WTC11 (cell line): ENCODE data around the gene ACBD3. TPM values are rescaled to one million over a fixed set of nuclear protein-coding genes. Genes with fewer than 3 reads are reported as not detected.

Experiments used
- ATAC-seq: fragments of 200-7000 bp; cut with Tn5 transposase; 2 replicates; pipeline ENCODE4 v1.10.0; 2021; ENCODE audit warnings: mild to moderate bottlenecking, moderate library complexity
- CTCF ChIA-PET: fragments of 300-600 bp; sonication (Branson Sonifier 250); formaldehyde crosslinking; loops from one replicate; lab custom pipeline; 2021; ENCODE audit warnings: antibody characterized with exemption; lab: Charles Lee
- POLR2A ChIA-PET: fragments of 350-600 bp; sonication (Branson Sonifier 250); formaldehyde crosslinking; loops from one replicate; lab custom pipeline; 2021; ENCODE audit warnings: antibody characterized with exemption; lab: Charles Lee
- DNase-seq: peaks from one replicate; pipeline ENCODE4 v3.0.0; 2021; ENCODE audit warnings: low spot score
- H3K27ac Mint-ChIP-seq: 2 replicates; pipeline ENCODE4 v1.8.0; 2021; ENCODE audit warnings: mixed read lengths
- H3K27me3 Mint-ChIP-seq: 2 replicates; pipeline ENCODE4 v1.8.0; 2021; ENCODE audit warnings: low read depth, mild to moderate bottlenecking, moderate library complexity, mixed read lengths
- H3K36me3 Mint-ChIP-seq: 2 replicates; pipeline ENCODE4 v1.8.0; 2021; ENCODE audit warnings: mixed read lengths
- H3K4me1 Mint-ChIP-seq: 2 replicates; pipeline ENCODE4 v1.8.0; 2022; ENCODE audit warnings: mixed read lengths
- H3K4me3 Mint-ChIP-seq: 2 replicates; pipeline ENCODE4 v1.8.0; 2021; ENCODE audit warnings: mild to moderate bottlenecking, moderate library complexity, mixed read lengths
- H3K9me3 Mint-ChIP-seq: 2 replicates; pipeline ENCODE4 v1.8.0; 2021; ENCODE audit warnings: mixed read lengths
- CBFB ChIP-seq: sonication (generic); formaldehyde crosslinking; IDR thresholded peaks from 2 replicates; pipeline ENCODE4 v1.8.1; 2022; ENCODE audit warnings: mild to moderate bottlenecking, low read depth, missing genetic modification reagents
- CREB1 ChIP-seq: sonication (generic); formaldehyde crosslinking; IDR thresholded peaks from 2 replicates; pipeline ENCODE4 v1.8.0; 2023; ENCODE audit warnings: mild to moderate bottlenecking, missing genetic modification reagents
- ETV6 ChIP-seq: sonication (generic); formaldehyde crosslinking; IDR thresholded peaks from 2 replicates; pipeline ENCODE4 v1.8.1; 2022; ENCODE audit warnings: mild to moderate bottlenecking, missing genetic modification reagents
- FOXK1 ChIP-seq: sonication (generic); formaldehyde crosslinking; IDR thresholded peaks from 2 replicates; pipeline ENCODE4 v1.8.0; 2022; ENCODE audit warnings: mild to moderate bottlenecking, moderate library complexity, missing genetic modification reagents
- GABPB1 ChIP-seq: sonication (generic); formaldehyde crosslinking; IDR thresholded peaks from 2 replicates; pipeline ENCODE4 v1.8.1; 2023; ENCODE audit warnings: mild to moderate bottlenecking, missing genetic modification reagents
- IRF2 ChIP-seq: sonication (generic); formaldehyde crosslinking; IDR thresholded peaks from 2 replicates; pipeline ENCODE4 v1.8.0; 2022; ENCODE audit warnings: low read depth, missing genetic modification reagents, borderline replicate concordance
- NR1H2 ChIP-seq: sonication (generic); formaldehyde crosslinking; IDR thresholded peaks from 2 replicates; pipeline ENCODE4 v1.9.0; 2021; ENCODE audit warnings: mild to moderate bottlenecking, moderate library complexity, missing genetic modification reagents
- TCF7 ChIP-seq: sonication (generic); formaldehyde crosslinking; IDR thresholded peaks from 2 replicates; pipeline ENCODE4 v1.8.0; 2022; ENCODE audit warnings: mild to moderate bottlenecking, low read depth, missing genetic modification reagents, moderate library complexity
- ZBTB21 ChIP-seq: sonication (generic); formaldehyde crosslinking; IDR thresholded peaks from 2 replicates; pipeline ENCODE4 v1.8.1; 2023; ENCODE audit warnings: mild to moderate bottlenecking, missing genetic modification reagents, borderline replicate concordance
- ZNF423 ChIP-seq: fragments of 250-450 bp; sonication (Bioruptor Pico); IDR thresholded peaks from 2 replicates; pipeline ENCODE4 v2.1.2; 2022; ENCODE audit warnings: mild to moderate bottlenecking, moderate library complexity
- total RNA-seq: library from RNA; stranded (reverse); gene quantifications from 3 replicates; pipeline ENCODE4 v1.2.3, GENCODE V29; 2021
- TF ChIP-seq, protein P1 (sequence below): fragments of 250-450 bp; sonication (Bioruptor Pico); IDR thresholded peaks from 2 replicates; pipeline ENCODE4 v1.9.0; 2021; ENCODE audit warnings: mild to moderate bottlenecking, borderline replicate concordance
- TF ChIP-seq, protein P2 (sequence below): sonication (generic); formaldehyde crosslinking; IDR thresholded peaks from 2 replicates; pipeline ENCODE4 v1.8.1; 2022; ENCODE audit warnings: low read depth, mild to moderate bottlenecking, moderate library complexity, missing genetic modification reagents, borderline replicate concordance
- TF ChIP-seq, protein P3 (sequence below): sonication (generic); formaldehyde crosslinking; IDR thresholded peaks from 2 replicates; pipeline ENCODE4 v1.8.0; 2022; ENCODE audit warnings: mild to moderate bottlenecking, missing genetic modification reagents
- TF ChIP-seq, protein P4 (sequence below): fragments of 250-450 bp; sonication (Bioruptor Pico); IDR thresholded peaks from 2 replicates; pipeline ENCODE4 v1.9.0; 2021; ENCODE audit warnings: moderate library complexity, mild to moderate bottlenecking, inconsistent platforms, borderline replicate concordance
- TF ChIP-seq, protein P5 (sequence below): sonication (generic); formaldehyde crosslinking; IDR thresholded peaks from 2 replicates; pipeline ENCODE4 v1.8.0; 2022; ENCODE audit warnings: mild to moderate bottlenecking, missing genetic modification reagents
- TF ChIP-seq, protein P6 (sequence below): sonication (generic); formaldehyde crosslinking; IDR thresholded peaks from 2 replicates; pipeline ENCODE4 v1.8.1; 2023; ENCODE audit warnings: mild to moderate bottlenecking, missing genetic modification reagents
- TF ChIP-seq, protein P7 (sequence below): sonication (generic); formaldehyde crosslinking; IDR thresholded peaks from 2 replicates; pipeline ENCODE4 v1.8.1; 2022; ENCODE audit warnings: low read depth, missing genetic modification reagents, borderline replicate concordance
- TF ChIP-seq, protein P8 (sequence below): sonication (generic); formaldehyde crosslinking; IDR thresholded peaks from 2 replicates; pipeline ENCODE4 v1.8.1; 2023; ENCODE audit warnings: mild to moderate bottlenecking, missing genetic modification reagents, moderate library complexity

The ACBD3 gene
- total RNA-seq, 1 experiment from 2014 or later, result 38.9 TPM

DNA sequence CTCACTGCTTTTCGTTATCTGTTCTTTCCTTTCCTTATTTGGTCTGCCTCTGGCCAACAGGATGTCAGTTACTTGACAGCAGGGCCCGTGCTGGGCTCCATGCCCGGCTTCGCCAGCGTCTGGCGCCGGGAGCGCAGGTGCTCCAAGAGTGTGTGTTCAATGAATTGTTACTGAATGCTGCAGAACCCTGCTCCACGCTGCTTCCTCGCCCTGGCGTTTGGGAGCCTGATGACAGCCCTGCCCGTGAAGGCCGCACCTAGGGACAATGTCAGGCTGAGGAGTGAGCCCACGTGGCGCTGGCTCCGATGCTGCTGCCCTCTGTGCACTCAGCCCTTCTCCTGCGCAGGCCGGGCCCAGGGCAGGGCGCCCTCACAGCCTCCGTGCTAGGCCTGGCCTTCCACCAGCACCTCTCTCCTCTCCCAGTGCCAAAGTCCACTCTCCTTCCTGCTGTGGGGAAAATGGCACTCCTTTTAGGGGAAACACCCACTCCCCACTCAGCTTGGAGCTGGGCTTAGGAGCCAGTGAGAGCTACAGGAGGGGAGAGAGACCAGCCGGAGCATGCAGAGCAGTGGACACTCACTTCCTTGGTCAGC is 51.4 kb downstream of the ACBD3 start (continued):
- TF ChIP-seq, protein P1, sequence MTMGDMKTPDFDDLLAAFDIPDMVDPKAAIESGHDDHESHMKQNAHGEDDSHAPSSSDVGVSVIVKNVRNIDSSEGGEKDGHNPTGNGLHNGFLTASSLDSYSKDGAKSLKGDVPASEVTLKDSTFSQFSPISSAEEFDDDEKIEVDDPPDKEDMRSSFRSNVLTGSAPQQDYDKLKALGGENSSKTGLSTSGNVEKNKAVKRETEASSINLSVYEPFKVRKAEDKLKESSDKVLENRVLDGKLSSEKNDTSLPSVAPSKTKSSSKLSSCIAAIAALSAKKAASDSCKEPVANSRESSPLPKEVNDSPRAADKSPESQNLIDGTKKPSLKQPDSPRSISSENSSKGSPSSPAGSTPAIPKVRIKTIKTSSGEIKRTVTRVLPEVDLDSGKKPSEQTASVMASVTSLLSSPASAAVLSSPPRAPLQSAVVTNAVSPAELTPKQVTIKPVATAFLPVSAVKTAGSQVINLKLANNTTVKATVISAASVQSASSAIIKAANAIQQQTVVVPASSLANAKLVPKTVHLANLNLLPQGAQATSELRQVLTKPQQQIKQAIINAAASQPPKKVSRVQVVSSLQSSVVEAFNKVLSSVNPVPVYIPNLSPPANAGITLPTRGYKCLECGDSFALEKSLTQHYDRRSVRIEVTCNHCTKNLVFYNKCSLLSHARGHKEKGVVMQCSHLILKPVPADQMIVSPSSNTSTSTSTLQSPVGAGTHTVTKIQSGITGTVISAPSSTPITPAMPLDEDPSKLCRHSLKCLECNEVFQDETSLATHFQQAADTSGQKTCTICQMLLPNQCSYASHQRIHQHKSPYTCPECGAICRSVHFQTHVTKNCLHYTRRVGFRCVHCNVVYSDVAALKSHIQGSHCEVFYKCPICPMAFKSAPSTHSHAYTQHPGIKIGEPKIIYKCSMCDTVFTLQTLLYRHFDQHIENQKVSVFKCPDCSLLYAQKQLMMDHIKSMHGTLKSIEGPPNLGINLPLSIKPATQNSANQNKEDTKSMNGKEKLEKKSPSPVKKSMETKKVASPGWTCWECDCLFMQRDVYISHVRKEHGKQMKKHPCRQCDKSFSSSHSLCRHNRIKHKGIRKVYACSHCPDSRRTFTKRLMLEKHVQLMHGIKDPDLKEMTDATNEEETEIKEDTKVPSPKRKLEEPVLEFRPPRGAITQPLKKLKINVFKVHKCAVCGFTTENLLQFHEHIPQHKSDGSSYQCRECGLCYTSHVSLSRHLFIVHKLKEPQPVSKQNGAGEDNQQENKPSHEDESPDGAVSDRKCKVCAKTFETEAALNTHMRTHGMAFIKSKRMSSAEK (CRISPR knock-in tag), result no peak
- TF ChIP-seq, protein P2, sequence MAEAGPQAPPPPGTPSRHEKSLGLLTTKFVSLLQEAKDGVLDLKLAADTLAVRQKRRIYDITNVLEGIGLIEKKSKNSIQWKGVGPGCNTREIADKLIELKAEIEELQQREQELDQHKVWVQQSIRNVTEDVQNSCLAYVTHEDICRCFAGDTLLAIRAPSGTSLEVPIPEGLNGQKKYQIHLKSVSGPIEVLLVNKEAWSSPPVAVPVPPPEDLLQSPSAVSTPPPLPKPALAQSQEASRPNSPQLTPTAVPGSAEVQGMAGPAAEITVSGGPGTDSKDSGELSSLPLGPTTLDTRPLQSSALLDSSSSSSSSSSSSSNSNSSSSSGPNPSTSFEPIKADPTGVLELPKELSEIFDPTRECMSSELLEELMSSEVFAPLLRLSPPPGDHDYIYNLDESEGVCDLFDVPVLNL, result no peak
- TF ChIP-seq FOXK1 (CRISPR knock-in tag) (no peak), ETV6 (CRISPR knock-in tag) (no peak), ZNF423 (CRISPR knock-in tag) (no peak)
- TF ChIP-seq, protein P3, sequence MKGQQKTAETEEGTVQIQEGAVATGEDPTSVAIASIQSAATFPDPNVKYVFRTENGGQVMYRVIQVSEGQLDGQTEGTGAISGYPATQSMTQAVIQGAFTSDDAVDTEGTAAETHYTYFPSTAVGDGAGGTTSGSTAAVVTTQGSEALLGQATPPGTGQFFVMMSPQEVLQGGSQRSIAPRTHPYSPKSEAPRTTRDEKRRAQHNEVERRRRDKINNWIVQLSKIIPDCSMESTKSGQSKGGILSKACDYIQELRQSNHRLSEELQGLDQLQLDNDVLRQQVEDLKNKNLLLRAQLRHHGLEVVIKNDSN (CRISPR knock-in tag), result no peak
- TF ChIP-seq, protein P4, sequence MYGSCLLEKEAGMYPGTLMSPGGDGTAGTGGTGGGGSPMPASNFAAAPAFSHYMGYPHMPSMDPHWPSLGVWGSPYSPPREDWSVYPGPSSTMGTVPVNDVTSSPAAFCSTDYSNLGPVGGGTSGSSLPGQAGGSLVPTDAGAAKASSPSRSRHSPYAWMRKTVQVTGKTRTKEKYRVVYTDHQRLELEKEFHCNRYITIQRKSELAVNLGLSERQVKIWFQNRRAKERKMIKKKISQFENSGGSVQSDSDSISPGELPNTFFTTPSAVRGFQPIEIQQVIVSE (CRISPR knock-in tag), result no peak

DNA sequence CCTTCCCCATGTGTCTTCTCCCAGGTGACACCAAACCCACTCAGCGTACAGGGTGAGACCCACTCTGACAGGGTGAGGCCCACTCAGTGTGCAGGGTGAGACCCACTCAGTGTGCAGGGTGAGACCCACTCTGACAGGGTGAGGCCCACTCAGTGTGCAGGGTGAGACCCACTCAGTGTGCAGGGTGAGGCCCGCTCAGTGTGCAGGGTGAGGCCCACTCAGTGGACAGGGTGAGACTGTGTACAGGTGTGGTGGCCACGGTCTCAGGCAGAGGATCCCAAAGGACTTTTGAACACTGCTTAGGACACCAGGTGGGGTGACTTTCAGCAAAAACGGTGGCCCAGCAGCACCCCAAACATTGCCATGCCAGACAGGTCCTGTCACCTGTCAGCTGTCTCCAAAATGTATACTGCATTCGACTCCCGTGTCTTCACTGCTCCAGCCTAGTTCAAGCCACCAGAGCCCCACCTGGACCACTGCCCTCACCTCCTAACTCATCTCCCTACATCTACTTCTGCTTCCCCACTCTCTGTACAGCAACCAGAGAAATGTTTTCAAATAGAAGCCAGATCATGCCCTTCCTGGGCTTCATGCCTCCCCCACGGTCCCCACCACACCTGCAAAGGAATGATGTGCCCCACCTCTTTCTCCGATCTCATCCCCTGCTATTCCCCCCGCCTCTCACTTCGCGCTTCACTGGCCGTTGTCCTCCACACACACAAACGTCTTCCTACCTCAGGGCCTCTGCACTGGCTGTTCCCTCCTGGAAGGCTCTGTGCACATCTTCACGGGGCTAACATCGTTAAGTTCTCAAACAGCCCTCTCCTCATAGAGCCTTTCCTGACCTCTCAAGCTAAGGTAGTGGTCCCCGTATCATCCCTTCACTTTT is 52.1 kb downstream of the ACBD3 start:
- ATAC-seq (no peak), DNase-seq (no peak)
- no peaks in the 10 kb centered on the region for H3K36me3 Mint-ChIP-seq
- peaks cover 27% of the 10 kb centered on the region for H3K4me1 Mint-ChIP-seq
- no peaks in the 10 kb centered on the region for H3K27me3 Mint-ChIP-seq
- ChIA-PET POLR2A (no interaction called here), CTCF (interaction anchor here (0.9 to 2.6 kb wide), 3 partner anchors 9 to 199 kb away, joined by 3 to 33 read pairs (median 10); no protein-coding TSS in a partner anchor)
- TF ChIP-seq, protein P5, sequence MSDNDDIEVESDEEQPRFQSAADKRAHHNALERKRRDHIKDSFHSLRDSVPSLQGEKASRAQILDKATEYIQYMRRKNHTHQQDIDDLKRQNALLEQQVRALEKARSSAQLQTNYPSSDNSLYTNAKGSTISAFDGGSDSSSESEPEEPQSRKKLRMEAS, result no peak
- TF ChIP-seq GABPB1 (CRISPR knock-in tag), result no peak
- no peak for TF ChIP-seq CBFB (CRISPR knock-in tag)
- TF ChIP-seq, all 79 proteins: peak for 0
- Mint-ChIP-seq H3K4me3 (no peak overlapping the region), H3K27ac (no peak overlapping the region; the same call in 1 of the 2 replicates), H3K9me3 (peaks cover 6% of the 10 kb centered on the region)

DNA sequence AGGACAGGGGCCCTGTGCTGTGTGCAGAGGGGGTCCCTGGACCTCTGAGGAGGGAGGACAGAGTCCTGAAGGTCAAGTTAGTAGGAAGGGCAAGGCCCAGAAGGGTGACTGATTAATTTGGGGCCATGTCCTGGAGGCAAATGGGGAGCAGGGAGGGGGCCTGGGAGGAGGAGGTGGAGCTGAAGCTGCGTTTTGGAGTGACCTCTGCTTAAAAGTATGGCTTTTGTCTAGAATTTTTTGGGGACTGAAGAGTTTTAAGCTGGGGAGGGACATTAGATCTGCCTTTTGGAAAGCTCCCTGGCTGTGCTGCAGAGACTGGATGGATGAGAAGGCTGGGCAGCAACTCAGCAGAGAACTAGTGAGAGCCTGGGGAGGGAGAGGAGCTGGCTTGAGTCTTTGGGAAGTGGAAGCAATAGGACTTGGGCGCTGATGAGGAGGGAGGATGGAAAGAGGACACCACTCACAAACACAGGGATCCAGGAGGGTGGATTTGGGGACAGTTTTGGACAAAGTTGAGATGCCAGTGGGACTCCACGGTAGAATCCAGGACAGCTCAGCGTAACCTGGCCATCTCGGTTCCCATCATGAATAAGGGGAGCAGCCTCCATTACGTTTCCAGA is 52.9 kb downstream of the ACBD3 start:
- DNase-seq, result no peak
- Mint-ChIP-seq H3K9me3 (peaks cover 6% of the 10 kb centered on the region), H3K36me3 (no peaks in the 10 kb centered on the region), H3K4me1 (peaks cover 28% of the 10 kb centered on the region), H3K4me3 (no peak overlapping the region), H3K27ac (peak overlapping the region; percentile 43; the same call in 1 of the 2 replicates), H3K27me3 (no peaks in the 10 kb centered on the region)
- CTCF ChIA-PET, result interaction anchor here (0.9 to 1.7 kb wide), 6 partner anchors 8 to 200 kb away, joined by 3 to 16 read pairs (median 4); no protein-coding TSS in a partner anchor
- no peak for ATAC-seq
- POLR2A ChIA-PET, result no interaction called here
- TF ChIP-seq, protein P6, sequence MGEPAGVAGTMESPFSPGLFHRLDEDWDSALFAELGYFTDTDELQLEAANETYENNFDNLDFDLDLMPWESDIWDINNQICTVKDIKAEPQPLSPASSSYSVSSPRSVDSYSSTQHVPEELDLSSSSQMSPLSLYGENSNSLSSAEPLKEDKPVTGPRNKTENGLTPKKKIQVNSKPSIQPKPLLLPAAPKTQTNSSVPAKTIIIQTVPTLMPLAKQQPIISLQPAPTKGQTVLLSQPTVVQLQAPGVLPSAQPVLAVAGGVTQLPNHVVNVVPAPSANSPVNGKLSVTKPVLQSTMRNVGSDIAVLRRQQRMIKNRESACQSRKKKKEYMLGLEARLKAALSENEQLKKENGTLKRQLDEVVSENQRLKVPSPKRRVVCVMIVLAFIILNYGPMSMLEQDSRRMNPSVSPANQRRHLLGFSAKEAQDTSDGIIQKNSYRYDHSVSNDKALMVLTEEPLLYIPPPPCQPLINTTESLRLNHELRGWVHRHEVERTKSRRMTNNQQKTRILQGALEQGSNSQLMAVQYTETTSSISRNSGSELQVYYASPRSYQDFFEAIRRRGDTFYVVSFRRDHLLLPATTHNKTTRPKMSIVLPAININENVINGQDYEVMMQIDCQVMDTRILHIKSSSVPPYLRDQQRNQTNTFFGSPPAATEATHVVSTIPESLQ (CRISPR knock-in tag), result no peak
- TF ChIP-seq CBFB (CRISPR knock-in tag), result no peak
- TF ChIP-seq, protein P7, sequence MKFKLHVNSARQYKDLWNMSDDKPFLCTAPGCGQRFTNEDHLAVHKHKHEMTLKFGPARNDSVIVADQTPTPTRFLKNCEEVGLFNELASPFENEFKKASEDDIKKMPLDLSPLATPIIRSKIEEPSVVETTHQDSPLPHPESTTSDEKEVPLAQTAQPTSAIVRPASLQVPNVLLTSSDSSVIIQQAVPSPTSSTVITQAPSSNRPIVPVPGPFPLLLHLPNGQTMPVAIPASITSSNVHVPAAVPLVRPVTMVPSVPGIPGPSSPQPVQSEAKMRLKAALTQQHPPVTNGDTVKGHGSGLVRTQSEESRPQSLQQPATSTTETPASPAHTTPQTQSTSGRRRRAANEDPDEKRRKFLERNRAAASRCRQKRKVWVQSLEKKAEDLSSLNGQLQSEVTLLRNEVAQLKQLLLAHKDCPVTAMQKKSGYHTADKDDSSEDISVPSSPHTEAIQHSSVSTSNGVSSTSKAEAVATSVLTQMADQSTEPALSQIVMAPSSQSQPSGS (CRISPR knock-in tag), result no peak
- no peak for TF ChIP-seq ZBTB21 (CRISPR knock-in tag)
- no peak for TF ChIP-seq CREB1 (CRISPR knock-in tag)
- TF ChIP-seq IRF2 (CRISPR knock-in tag), result no peak
- TF ChIP-seq, protein P8, sequence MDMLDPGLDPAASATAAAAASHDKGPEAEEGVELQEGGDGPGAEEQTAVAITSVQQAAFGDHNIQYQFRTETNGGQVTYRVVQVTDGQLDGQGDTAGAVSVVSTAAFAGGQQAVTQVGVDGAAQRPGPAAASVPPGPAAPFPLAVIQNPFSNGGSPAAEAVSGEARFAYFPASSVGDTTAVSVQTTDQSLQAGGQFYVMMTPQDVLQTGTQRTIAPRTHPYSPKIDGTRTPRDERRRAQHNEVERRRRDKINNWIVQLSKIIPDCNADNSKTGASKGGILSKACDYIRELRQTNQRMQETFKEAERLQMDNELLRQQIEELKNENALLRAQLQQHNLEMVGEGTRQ (CRISPR knock-in tag), result no peak
- no peak for TF ChIP-seq TCF7 (CRISPR knock-in tag)
- no peak for TF ChIP-seq NR1H2
